ENCODE results near the gene RREB1.

Gene RREB1

GRCh38 chr6:7228662-7229375, 121.1 kb downstream of the RREB1 start:
- DNase-seq = no peak

GRCh38 chr6:7229376-7230326, 121.9 kb downstream of the RREB1 start:
- no peak for DNase-seq

- DNase-seq = no peak
Measured at GRCh38 chr6:7230327-7230691, 122.5 kb downstream of the RREB1 start.

GRCh38 chr6:7230956-7231713, 123.4 kb downstream of the RREB1 start:
- DNase-seq = no peak

GRCh38 chr6:7232351-7232750, 124.6 kb downstream of the RREB1 start:
- DNase-seq = no peak

GRCh38 chr6:7234547-7234946, 126.8 kb downstream of the RREB1 start:
- no peak for DNase-seq

- DNase-seq = no peak
Measured at GRCh38 chr6:7235712-7236305, 128.0 kb downstream of the RREB1 start.

- DNase-seq = no peak
Measured at GRCh38 chr6:7236306-7237209, 128.8 kb downstream of the RREB1 start.

GRCh38 chr6:7237653-7238188, 130.0 kb downstream of the RREB1 start:
- DNase-seq = no peak

- no peak for DNase-seq
Measured at GRCh38 chr6:7238526-7238899, 130.8 kb downstream of the RREB1 start.

GRCh38 chr6:7238900-7239589, 131.3 kb downstream of the RREB1 start:
- DNase-seq = peak; percentile 74

GRCh38 chr6:7239590-7239948, 131.8 kb downstream of the RREB1 start:
- DNase-seq = no peak

GRCh38 chr6:7240351-7240750, 132.6 kb downstream of the RREB1 start:
- no peak for DNase-seq

- DNase-seq = no peak
Measured at GRCh38 chr6:7241160-7241559, 133.4 kb downstream of the RREB1 start.

GRCh38 chr6:7241709-7242645, 134.2 kb downstream of the RREB1 start:
- peak; percentile 40 for DNase-seq

- DNase-seq = no peak
Measured at GRCh38 chr6:7242835-7243178, 135.0 kb downstream of the RREB1 start.

- peak; percentile 70 for DNase-seq
Measured at GRCh38 chr6:7243179-7243981, 135.6 kb downstream of the RREB1 start.

GRCh38 chr6:7245668-7246393, 138.1 kb downstream of the RREB1 start:
- DNase-seq = no peak

All from fibroblast of skin of scalp (primary cell).